Neural cell (in vitro differentiated cells): ENCODE measurements around the gene NT5DC2.

ENCODE experiments used
- CTCF ChIP-seq: fragments of 450-650 bp; IDR thresholded peaks from 2 replicates; pipeline ENCODE4 v1.5.1; 2014; ENCODE audit warnings: antibody characterized with exemption, mild to moderate bottlenecking, moderate library complexity; ENCODE audit not compliant: poor library complexity, severe bottlenecking
- EP300 ChIP-seq: fragments of 450-650 bp; conservative IDR thresholded peaks from 2 replicates; pipeline ENCODE4 v1.6.1; 2014; ENCODE audit warnings: antibody characterized with exemption, mild to moderate bottlenecking, moderate library complexity; ENCODE audit not compliant: poor library complexity, severe bottlenecking
- MXI1 ChIP-seq: fragments of 450-650 bp; conservative IDR thresholded peaks from 2 replicates; pipeline ENCODE4 v1.6.1; 2014; ENCODE audit warnings: antibody characterized with exemption, mild to moderate bottlenecking; ENCODE audit not compliant: poor library complexity, severe bottlenecking
- POLR2AphosphoS5 ChIP-seq: IDR thresholded peaks from 2 replicates; pipeline ENCODE4 v1.6.1; 2012
- REST ChIP-seq: IDR thresholded peaks from 2 replicates; pipeline ENCODE4 v1.6.1; 2012; ENCODE audit warnings: borderline replicate concordance
- SMC3 ChIP-seq: fragments of 450-650 bp; conservative IDR thresholded peaks from 2 replicates; pipeline ENCODE4 v1.6.1; 2014; ENCODE audit warnings: antibody characterized with exemption, mild to moderate bottlenecking, moderate library complexity; ENCODE audit not compliant: poor library complexity

GRCh38 chr3:52551118-52551517 is 17.5 kb upstream of the NT5DC2 start:
- TF ChIP-seq CTCF (no peak), SMC3 (no peak), REST (no peak), EP300 (no peak), POLR2AphosphoS5 (no peak), MXI1 (no peak)
